HG03521 (cell line): Measurements from ENCODE around the gene MC1R.
"Not testable (repeated sequence)": the region's sequence is repeated elsewhere in the genome, so short reads cannot be mapped to it uniquely, and the experiment has no call there.

Source experiments
- ATAC-seq: cut with Tn5 transposase; IDR thresholded peaks from one replicate; pipeline ENCODE4 v1.9.1; 2021; ENCODE audit warnings: mild to moderate bottlenecking, moderate library complexity; ENCODE audit not compliant: unreplicated experiment

Gene MC1R

GRCh38 chr16:89958068-89958467, 39.4 kb downstream of the MC1R start:
- no peak for ATAC-seq

- ATAC-seq: no peak
Measured at GRCh38 chr16:89958596-89958995, 39.9 kb downstream of the MC1R start.

- ATAC-seq: no peak
Measured at GRCh38 chr16:89960966-89961365, 42.3 kb downstream of the MC1R start.

GRCh38 chr16:89961920-89962319, 43.3 kb downstream of the MC1R start:
- ATAC-seq: no peak

- no peak for ATAC-seq
Measured at GRCh38 chr16:89962754-89963498, 44.3 kb downstream of the MC1R start.

GRCh38 chr16:89964201-89964600, 45.5 kb downstream of the MC1R start:
- no peak for ATAC-seq

DNA sequence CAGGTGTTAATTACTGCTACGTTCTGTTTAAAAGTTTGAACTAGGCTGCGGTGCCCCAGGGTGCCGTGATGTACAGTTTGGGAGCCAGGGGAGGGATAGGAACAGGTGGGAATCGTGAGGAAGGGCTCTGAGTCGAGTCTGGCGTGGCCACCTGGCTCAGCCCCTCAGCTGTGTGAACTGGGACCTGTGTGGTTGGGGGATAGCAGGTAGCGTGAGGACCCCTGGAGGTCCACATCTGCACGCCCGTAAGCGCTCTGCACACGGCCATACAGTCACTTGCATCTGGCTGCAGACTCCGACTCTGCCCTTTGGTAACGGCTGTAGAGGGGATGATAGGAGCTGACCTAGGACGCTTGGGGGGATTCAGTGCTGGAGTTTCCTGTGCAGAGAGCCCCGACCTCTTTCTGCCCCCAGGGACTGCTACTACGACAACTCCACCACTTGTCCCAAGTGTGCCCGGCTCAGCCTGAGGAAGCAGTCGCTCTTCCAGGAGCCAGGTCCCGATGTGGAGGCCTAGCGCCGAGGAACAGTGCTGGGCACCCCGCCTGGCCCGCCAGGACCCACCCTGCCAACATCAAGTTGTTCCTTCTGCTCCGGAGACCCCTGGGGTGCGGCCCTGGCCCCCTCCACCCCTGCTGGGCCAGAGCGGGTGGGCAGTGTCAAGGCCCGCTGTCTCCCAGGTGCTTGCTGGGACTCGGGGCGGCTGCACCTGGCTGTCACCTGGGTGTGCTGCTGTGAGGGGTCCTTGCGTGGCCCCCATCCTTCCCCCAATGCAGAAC, 47.0 kb downstream of the MC1R start:
- ATAC-seq: no peak

GRCh38 chr16:89966756-89967155, 48.1 kb downstream of the MC1R start:
- ATAC-seq: no peak

GRCh38 chr16:89967436-89967835, 48.8 kb downstream of the MC1R start:
- not testable (repeated sequence) for ATAC-seq

DNA sequence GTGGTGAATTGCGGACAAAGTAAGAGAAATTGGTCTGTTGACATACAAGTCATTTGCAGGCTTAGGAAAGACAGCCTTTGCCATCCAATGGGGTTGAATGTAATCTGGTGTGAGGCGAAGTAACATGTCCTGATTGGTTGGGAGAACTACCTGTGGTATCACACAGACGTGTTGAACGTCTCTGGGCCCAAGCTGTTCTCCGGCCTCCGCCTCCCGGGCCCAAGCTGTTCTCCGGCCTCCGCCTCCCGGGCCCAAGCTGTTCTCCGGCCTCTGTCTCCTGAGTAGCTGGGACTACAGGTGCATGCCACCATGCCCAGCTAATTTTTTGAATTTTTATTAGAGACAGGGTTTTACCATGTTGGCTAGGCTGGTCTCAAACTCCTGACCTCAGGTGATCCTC, 49.4 kb downstream of the MC1R start:
- not testable (repeated sequence) for ATAC-seq

DNA sequence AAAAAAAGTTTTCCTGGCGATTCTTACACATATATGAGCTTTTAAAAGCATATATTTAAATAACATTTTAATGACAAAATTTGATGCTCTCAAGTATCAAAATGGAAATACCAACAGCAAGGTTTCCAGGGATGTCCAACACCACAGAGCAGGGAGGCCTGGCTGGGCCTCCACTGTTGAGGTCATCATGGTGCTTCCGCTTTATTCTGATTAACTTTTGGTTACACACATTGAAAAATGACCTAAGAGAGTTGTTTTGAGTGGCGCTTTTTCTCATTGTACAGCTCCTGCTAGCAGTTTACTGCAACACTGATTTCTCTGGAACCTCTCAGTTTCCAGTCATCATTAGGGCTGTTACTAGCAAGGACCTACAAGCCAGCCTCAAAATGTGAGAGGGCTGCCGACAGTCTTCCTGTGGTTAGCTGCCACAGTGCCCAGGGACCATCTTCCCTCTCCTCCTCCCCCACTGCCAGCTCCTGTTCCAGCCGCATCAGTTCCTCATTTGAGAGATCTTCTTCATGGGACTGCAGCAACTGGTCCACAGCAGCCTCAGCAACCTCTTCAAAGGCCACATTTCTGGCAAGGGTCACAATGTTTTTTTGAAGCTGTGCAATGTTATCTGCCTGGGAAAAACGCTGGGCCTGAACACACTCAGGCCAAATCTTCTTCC, 51.2 kb downstream of the MC1R start:
- no peak for ATAC-seq
